H1 (cell line): Measurements from ENCODE around the gene COL25A1.

Experiments used
- ATF3 ChIP-seq: IDR thresholded peaks from 2 replicates; pipeline ENCODE4 v1.6.1; 2011; ENCODE audit warnings: low read depth, mild to moderate bottlenecking, low read length; ENCODE audit not compliant: insufficient read depth
- MAFK ChIP-seq: IDR thresholded peaks from 2 replicates; pipeline ENCODE4 v1.6.1; 2012; ENCODE audit warnings: low read depth, mild to moderate bottlenecking, improper control_type of control experiment, low read length
- PHF8 ChIP-seq: fragments of 200-600 bp; sonication (generic); conservative IDR thresholded peaks from 2 replicates; pipeline ENCODE4 v1.7.1; 2012; ENCODE audit warnings: low read depth, mild to moderate bottlenecking, inconsistent platforms, low read length, moderate library complexity
- POLR2A ChIP-seq, 2 experiments: IDR thresholded peaks; 1 replicate in 1 of 2; 2 replicates in 1 of 2; pipeline ENCODE4 v1.6.1; 2011; ENCODE audit warnings: low read depth in 2 of 2, low read length in 2 of 2, mild to moderate bottlenecking in 2 of 2; ENCODE audit errors: control extremely low read depth in 1 of 2
- SIN3A ChIP-seq, 2 experiments: IDR thresholded peaks in 1 of 2; conservative IDR thresholded peaks in 1 of 2; 2 replicates each; pipeline ENCODE4 v1.6.1; 2011 to 2012; ENCODE audit warnings: low read length in 2 of 2, improper control_type of control experiment in 1 of 2, low read depth in 1 of 2, mild to moderate bottlenecking in 1 of 2
- TBP ChIP-seq: IDR thresholded peaks from 2 replicates; pipeline ENCODE4 v1.6.1; 2011; ENCODE audit warnings: low read depth, low read length, improper control_type of control experiment
- TF ChIP-seq, protein P1 (sequence below): IDR thresholded peaks from 2 replicates; pipeline ENCODE4 v1.6.1; 2012; ENCODE audit warnings: low read length, inconsistent platforms
- TF ChIP-seq, protein P2 (sequence below), 3 experiments: IDR thresholded peaks; 1 replicate in 2 of 3; 2 replicates in 1 of 3; pipeline versions ENCODE4 v1.5.1 to v1.6.1; 2011; ENCODE audit warnings: low read length in 3 of 3, mild to moderate bottlenecking in 3 of 3, inconsistent platforms in 2 of 3, low read depth in 1 of 3, moderate library complexity in 1 of 3; ENCODE audit not compliant: insufficient read depth in 1 of 3; ENCODE audit errors: control extremely low read depth in 1 of 3

DNA sequence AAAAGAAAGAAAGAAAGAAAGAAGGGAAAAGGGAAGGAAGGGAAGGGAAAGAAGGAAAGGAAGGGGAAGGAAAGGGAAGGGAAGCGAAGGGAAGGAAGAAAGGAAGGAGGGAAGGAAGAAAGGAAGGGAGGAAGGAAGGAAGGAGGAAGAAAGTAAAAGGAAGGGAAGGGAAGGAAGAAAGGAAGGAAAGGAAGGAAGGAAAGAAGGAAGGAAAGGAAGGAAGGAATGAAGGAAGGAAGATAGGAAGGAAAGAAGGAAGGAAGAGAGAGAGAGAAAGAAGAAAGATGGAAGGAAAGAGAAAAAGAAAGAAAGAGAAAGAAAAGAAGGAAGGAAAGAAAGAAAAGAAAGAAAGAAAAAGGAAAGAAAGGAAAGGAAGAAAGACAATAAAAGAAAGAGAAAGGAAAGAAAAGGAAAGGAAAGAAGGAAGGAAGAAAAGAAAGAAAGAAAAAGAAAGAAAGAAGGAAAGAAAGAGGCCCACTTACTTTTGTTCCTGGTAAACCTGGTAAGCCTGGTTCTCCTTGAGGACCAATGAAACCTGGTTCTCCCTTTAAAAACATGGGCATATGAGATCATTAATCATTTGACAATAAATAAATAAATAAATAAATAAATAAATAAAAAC is 433.7 kb downstream of the COL25A1 start:
- TF ChIP-seq, protein P1, sequence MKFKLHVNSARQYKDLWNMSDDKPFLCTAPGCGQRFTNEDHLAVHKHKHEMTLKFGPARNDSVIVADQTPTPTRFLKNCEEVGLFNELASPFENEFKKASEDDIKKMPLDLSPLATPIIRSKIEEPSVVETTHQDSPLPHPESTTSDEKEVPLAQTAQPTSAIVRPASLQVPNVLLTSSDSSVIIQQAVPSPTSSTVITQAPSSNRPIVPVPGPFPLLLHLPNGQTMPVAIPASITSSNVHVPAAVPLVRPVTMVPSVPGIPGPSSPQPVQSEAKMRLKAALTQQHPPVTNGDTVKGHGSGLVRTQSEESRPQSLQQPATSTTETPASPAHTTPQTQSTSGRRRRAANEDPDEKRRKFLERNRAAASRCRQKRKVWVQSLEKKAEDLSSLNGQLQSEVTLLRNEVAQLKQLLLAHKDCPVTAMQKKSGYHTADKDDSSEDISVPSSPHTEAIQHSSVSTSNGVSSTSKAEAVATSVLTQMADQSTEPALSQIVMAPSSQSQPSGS: no peak
- TF ChIP-seq, protein P2, sequence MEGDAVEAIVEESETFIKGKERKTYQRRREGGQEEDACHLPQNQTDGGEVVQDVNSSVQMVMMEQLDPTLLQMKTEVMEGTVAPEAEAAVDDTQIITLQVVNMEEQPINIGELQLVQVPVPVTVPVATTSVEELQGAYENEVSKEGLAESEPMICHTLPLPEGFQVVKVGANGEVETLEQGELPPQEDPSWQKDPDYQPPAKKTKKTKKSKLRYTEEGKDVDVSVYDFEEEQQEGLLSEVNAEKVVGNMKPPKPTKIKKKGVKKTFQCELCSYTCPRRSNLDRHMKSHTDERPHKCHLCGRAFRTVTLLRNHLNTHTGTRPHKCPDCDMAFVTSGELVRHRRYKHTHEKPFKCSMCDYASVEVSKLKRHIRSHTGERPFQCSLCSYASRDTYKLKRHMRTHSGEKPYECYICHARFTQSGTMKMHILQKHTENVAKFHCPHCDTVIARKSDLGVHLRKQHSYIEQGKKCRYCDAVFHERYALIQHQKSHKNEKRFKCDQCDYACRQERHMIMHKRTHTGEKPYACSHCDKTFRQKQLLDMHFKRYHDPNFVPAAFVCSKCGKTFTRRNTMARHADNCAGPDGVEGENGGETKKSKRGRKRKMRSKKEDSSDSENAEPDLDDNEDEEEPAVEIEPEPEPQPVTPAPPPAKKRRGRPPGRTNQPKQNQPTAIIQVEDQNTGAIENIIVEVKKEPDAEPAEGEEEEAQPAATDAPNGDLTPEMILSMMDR (IDR thresholded peaks at IDR 0.05; ENCODE audit: control extremely low read depth in 1 of 3, insufficient read depth in 1 of 3, low read depth in 1 of 3, low read length in 3 of 3): no peak
- no peak for TF ChIP-seq ATF3
- no peak for TF ChIP-seq SIN3A (conservative IDR thresholded peaks at IDR 0.05 in 1 of 2, IDR thresholded peaks at IDR 0.05 in 1 of 2; ENCODE audit: low read depth in 1 of 2, low read length in 2 of 2)
- TF ChIP-seq MAFK: no peak
- TF ChIP-seq POLR2A (IDR thresholded peaks at IDR 0.05; ENCODE audit: control extremely low read depth in 1 of 2, low read depth in 2 of 2, low read length in 2 of 2): no peak
- TF ChIP-seq PHF8: no peak
- no peak for TF ChIP-seq TBP
